GM21423 (cell line): ENCODE measurements around the gene SLC2A13.
A peak's percentile ranks its signal among the peaks of the same experiment; 100 is the strongest.
"Not testable (repeated sequence)": the region's sequence is repeated elsewhere in the genome, so short reads cannot be mapped to it uniquely, and the experiment has no call there.

Experiments
- ATAC-seq: cut with Tn5 transposase; IDR thresholded peaks from one replicate; pipeline ENCODE4 v1.9.1; 2021; ENCODE audit warnings: mild to moderate bottlenecking, moderate library complexity; ENCODE audit not compliant: unreplicated experiment

The SLC2A13 gene

GRCh38 chr12:39777465-39777864, 328.4 kb downstream of the SLC2A13 start:
- ATAC-seq = no peak

- ATAC-seq = no peak
Observed at GRCh38 chr12:39773266-39773665, 332.6 kb downstream of the SLC2A13 start.

GRCh38 chr12:39772821-39773259, 333.0 kb downstream of the SLC2A13 start:
- no peak for ATAC-seq

- ATAC-seq = no peak
Observed at GRCh38 chr12:39771456-39771855, 334.4 kb downstream of the SLC2A13 start.

GRCh38 chr12:39764944-39765560, 340.8 kb downstream of the SLC2A13 start:
- ATAC-seq = peak; percentile 75

- no peak for ATAC-seq
Observed at GRCh38 chr12:39763890-39764169, 342.1 kb downstream of the SLC2A13 start.

- ATAC-seq = no peak
Observed at GRCh38 chr12:39763071-39763889, 342.6 kb downstream of the SLC2A13 start.

GRCh38 chr12:39755478-39755877, 350.4 kb downstream of the SLC2A13 start:
- ATAC-seq = no peak

- ATAC-seq = no peak
Observed at GRCh38 chr12:39752482-39753137, 353.3 kb downstream of the SLC2A13 start.

- ATAC-seq = not testable (repeated sequence)
Observed at GRCh38 chr12:39746151-39746550, 359.7 kb downstream of the SLC2A13 start.

GRCh38 chr12:39743655-39744054, 362.2 kb downstream of the SLC2A13 start:
- no peak for ATAC-seq

- ATAC-seq = no peak
Observed at GRCh38 chr12:39736406-39736805, 369.5 kb downstream of the SLC2A13 start.

- no peak for ATAC-seq
Observed at GRCh38 chr12:39723831-39724230, 382.1 kb downstream of the SLC2A13 start.

GRCh38 chr12:39722504-39722903, 383.4 kb downstream of the SLC2A13 start:
- ATAC-seq = no peak

GRCh38 chr12:39713552-39713951, 392.3 kb downstream of the SLC2A13 start:
- no peak for ATAC-seq

GRCh38 chr12:39712334-39712733, 393.5 kb downstream of the SLC2A13 start:
- no peak for ATAC-seq
